RWPE1 (cell line): Measurements from ENCODE around the gene ZMAT3.
A peak's percentile ranks its signal among the peaks of the same experiment; 100 is the strongest.

Experiments
- CTCF ChIA-PET: fragments of 350-600 bp; sonication (Branson Sonifier 250); formaldehyde crosslinking; extraction: SDS; loops from one replicate; lab custom pipeline; 2021; lab: Yijun Ruan, JAX
- POLR2A ChIA-PET: fragments of 400-600 bp; formaldehyde crosslinking; extraction: SDS; loops from one replicate; lab custom pipeline; 2020; ENCODE audit warnings: antibody characterized with exemption; ENCODE audit not compliant: low non-redundant PET; lab: Yijun Ruan, JAX
- DNase-seq: peaks from one replicate; pipeline ENCODE4 v3.0.0; 2012; ENCODE audit warnings: low spot score
- H3K27ac ChIP-seq: fragments of 450-650 bp; 2 replicates; pipeline ENCODE4 v1.5.1; 2017
- CTCF ChIP-seq: fragments of 450-650 bp; conservative IDR thresholded peaks from 2 replicates; pipeline ENCODE4 v1.5.1; 2017; ENCODE audit warnings: low read depth, mild to moderate bottlenecking

The ZMAT3 gene

GRCh38 chr3:178971614-178972013 lies 100.0 kb downstream of the ZMAT3 start:
- no peak overlapping the region for H3K27ac ChIP-seq
- ChIA-PET CTCF (no interaction called here), POLR2A (no interaction called here)
- no peak for TF ChIP-seq CTCF
- DNase-seq = peak; percentile 38

GRCh38 chr3:178969004-178969700 lies 102.5 kb downstream of the ZMAT3 start:
- ChIA-PET POLR2A (no interaction called here), CTCF (interaction anchor here (0.6 kb wide), 1 partner anchor 526 kb away, joined by 4 read pairs; no protein-coding TSS in a partner anchor)
- DNase-seq = no peak
- TF ChIP-seq CTCF = no peak
- H3K27ac ChIP-seq = no peak overlapping the region
